GM18909 (cell line): ENCODE results near the gene SLC5A3.
A peak's percentile ranks its signal among the peaks of the same experiment; 100 is the strongest.

ENCODE experiments used
- ATAC-seq: cut with Tn5 transposase; IDR thresholded peaks from one replicate; pipeline ENCODE4 v1.9.1; 2021; ENCODE audit warnings: mild to moderate bottlenecking; ENCODE audit not compliant: unreplicated experiment, poor library complexity

SLC5A3 gene

GRCh38 chr21:34065027-34065426, 8.4 kb upstream of the SLC5A3 start:
- no peak for ATAC-seq

- ATAC-seq = no peak
Measured at GRCh38 chr21:34071683-34072082, 1.7 kb upstream of the SLC5A3 start.

GRCh38 chr21:34072145-34073031, 990 bp upstream of the SLC5A3 start:
- ATAC-seq = peak; percentile 19

GRCh38 chr21:34073749-34074282, 438 bp downstream of the SLC5A3 start:
- peak; percentile 48 for ATAC-seq

- ATAC-seq = no peak
Measured at GRCh38 chr21:34074283-34075090, 1.1 kb downstream of the SLC5A3 start.

- no peak for ATAC-seq
Measured at GRCh38 chr21:34075091-34075425, 1.7 kb downstream of the SLC5A3 start.

- no peak for ATAC-seq
Measured at GRCh38 chr21:34075760-34076660, 2.6 kb downstream of the SLC5A3 start.

- ATAC-seq = no peak
Measured at GRCh38 chr21:34076835-34077234, 3.5 kb downstream of the SLC5A3 start.

- ATAC-seq = no peak
Measured at GRCh38 chr21:34077888-34078287, 4.5 kb downstream of the SLC5A3 start.

- ATAC-seq = no peak
Measured at GRCh38 chr21:34078915-34079314, 5.5 kb downstream of the SLC5A3 start.

GRCh38 chr21:34080710-34081109, 7.3 kb downstream of the SLC5A3 start:
- ATAC-seq = no peak

GRCh38 chr21:34082769-34083168, 9.4 kb downstream of the SLC5A3 start:
- ATAC-seq = no peak

GRCh38 chr21:34083357-34083756, 10.0 kb downstream of the SLC5A3 start:
- no peak for ATAC-seq

GRCh38 chr21:34085129-34085528, 11.8 kb downstream of the SLC5A3 start:
- no peak for ATAC-seq

GRCh38 chr21:34086887-34087306, 13.5 kb downstream of the SLC5A3 start:
- no peak for ATAC-seq

- no peak for ATAC-seq
Measured at GRCh38 chr21:34088752-34089151, 15.4 kb downstream of the SLC5A3 start.

GRCh38 chr21:34091032-34091431, 17.7 kb downstream of the SLC5A3 start:
- ATAC-seq = no peak

- ATAC-seq = no peak
Measured at GRCh38 chr21:34091607-34092006, 18.2 kb downstream of the SLC5A3 start.

GRCh38 chr21:34092262-34092921, 19.0 kb downstream of the SLC5A3 start:
- no peak for ATAC-seq

GRCh38 chr21:34093083-34093482, 19.7 kb downstream of the SLC5A3 start:
- no peak for ATAC-seq
